ENCODE measurements around the gene ARHGAP42.

The ARHGAP42 gene

DNA sequence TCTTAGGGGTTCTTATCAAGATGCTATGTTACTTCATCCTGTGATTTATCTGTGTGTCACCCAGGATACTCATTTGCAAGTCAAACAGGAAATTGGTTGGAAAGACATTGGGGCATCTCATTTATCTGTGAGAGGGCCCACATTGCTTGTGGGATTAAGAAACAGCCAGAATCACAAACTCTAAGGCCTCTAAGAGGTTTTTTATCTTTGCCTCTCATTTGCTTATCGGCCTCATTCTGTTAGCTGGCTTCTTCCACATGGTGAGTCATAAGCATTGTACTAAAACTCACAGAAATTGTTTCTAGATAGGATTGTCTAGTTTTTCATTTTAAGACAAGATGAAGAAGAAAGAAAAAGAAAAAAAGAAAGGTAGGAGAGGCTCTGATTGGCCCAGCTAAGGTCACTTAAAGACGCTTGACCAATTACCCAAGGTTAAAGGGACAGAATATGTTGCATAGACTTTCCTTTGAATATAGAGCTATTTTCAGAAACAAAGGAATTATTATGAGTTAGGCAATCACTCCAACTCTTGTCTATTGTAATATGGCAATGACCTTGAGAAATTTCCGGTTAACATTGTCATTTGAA lies 121.9 kb downstream of the ARHGAP42 start:
- DNase-seq (ENCODE audit: insufficient read length, low spot score) (no peak), FAIRE-seq (peak; percentile 48)

DNA sequence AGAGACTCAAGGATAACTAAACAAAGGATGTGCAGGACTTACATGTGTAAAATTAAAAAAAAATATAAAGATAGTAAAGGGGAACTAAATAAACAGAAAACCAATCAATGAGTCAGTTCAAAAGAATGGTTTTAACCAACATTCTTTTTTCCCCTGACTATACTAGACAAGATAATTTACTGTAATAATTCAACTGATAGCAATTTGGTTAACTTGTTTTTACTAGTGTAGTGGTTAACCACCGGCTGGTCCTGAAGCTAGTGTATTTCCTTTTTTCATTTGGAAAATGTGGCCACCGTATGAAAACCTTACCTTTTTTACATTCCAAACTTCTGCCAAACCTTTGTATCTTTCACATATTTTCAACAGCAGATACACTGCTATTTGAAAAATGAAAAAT lies 123.1 kb downstream of the ARHGAP42 start:
- DNase-seq (ENCODE audit: insufficient read length, low spot score) (no peak), FAIRE-seq (no peak)
- TF ChIP-seq, protein P1, sequence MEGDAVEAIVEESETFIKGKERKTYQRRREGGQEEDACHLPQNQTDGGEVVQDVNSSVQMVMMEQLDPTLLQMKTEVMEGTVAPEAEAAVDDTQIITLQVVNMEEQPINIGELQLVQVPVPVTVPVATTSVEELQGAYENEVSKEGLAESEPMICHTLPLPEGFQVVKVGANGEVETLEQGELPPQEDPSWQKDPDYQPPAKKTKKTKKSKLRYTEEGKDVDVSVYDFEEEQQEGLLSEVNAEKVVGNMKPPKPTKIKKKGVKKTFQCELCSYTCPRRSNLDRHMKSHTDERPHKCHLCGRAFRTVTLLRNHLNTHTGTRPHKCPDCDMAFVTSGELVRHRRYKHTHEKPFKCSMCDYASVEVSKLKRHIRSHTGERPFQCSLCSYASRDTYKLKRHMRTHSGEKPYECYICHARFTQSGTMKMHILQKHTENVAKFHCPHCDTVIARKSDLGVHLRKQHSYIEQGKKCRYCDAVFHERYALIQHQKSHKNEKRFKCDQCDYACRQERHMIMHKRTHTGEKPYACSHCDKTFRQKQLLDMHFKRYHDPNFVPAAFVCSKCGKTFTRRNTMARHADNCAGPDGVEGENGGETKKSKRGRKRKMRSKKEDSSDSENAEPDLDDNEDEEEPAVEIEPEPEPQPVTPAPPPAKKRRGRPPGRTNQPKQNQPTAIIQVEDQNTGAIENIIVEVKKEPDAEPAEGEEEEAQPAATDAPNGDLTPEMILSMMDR (IDR thresholded peaks at IDR 0.05; ENCODE audit: insufficient read depth, missing control alignments) = no peak

More for the DNA sequence above, 121.9 kb downstream of the ARHGAP42 start:
- TF ChIP-seq, protein P1 (IDR thresholded peaks at IDR 0.05; ENCODE audit: insufficient read depth, missing control alignments) = no peak

DNA sequence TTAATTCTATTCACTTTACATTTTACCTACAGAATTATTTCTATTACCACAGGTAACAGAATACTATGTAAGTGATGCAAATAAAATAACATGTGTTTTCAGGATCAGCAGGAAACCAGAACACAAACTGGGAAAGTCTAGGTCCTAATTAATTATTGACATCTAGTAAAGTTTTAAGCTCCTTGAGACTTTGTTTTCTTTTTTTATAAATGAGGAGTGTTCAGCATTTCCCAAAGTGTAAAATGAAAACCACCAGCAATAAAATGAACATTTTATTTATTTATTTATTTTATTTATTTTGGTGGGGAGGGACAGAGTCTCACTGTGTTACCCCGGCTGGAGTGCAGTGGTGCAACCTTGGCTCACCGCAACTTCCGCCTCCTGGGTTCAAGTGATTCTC lies 123.6 kb downstream of the ARHGAP42 start:
- DNase-seq (ENCODE audit: insufficient read length, low spot score) = no peak
- FAIRE-seq = no peak
- TF ChIP-seq, protein P1 (IDR thresholded peaks at IDR 0.05; ENCODE audit: insufficient read depth, missing control alignments) = no peak

DNA sequence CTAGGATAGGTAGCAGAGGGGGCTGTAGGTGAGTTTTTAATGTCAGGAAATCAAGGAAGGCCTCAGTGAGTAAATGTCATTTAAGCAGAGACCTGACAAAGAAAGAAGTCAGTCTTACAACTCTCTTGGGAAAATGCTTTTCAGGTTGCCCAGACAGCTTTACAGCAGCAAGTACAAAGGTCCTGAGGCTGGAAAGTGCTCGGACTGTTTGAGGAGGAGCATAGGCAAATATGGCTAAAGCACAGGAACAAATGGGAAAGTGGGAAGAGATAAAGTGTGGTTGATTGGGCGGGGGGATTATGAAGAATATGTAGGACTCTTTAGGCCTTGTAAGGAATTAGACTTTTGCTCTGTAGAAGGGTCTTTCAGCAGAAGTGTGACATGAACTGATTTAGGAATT lies 125.4 kb downstream of the ARHGAP42 start:
- TF ChIP-seq, protein P1 (IDR thresholded peaks at IDR 0.05; ENCODE audit: insufficient read depth, missing control alignments) = no peak
- DNase-seq (ENCODE audit: insufficient read length, low spot score) (no peak), FAIRE-seq (no peak)

DNA sequence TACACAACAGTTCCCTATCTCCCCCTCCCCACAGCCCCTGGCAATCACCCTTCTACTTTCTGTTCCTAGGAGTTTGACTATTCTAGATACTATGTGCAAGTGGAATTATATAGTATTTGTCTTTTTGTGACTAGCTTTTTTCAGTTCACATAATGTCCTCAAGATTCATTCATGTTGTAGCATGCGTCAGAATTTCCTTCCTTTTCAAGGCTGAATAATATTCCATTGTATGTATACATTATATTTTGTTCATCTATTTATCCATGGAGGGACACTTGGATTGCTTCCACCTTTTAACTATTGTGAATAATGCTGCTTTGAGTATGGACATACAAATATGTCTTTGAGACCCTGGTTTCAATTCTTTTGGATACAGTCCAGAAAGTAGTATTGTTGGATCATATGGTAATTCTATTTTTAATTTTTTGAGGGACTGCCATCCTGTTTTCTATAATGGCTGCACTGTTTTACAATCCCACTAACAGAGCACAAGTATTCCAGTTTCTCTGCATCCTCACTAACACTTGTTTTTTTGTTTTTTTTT lies 128.8 kb downstream of the ARHGAP42 start:
- no peak for DNase-seq (ENCODE audit: insufficient read length, low spot score)
- no peak for FAIRE-seq
- TF ChIP-seq, protein P1 (IDR thresholded peaks at IDR 0.05; ENCODE audit: insufficient read depth, missing control alignments) = no peak

DNA sequence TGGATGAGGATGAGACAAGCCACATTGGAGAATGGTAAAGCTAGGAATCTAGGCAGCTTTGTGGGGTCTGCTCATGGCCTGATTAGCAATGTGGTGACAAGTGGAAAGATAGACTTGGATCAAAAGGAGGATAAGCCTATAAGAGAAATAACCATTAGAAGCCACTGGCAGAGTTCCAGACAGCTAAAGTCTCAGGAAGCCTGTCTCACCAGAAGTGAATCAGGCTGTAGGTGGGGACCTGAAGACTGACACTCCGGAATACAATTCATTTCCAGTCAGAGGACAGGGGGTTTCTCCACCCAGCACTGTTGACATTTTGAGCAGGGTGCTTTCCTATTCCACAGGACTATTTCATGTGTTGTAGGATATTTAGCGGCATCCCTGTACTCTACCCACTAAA lies 129.7 kb downstream of the ARHGAP42 start:
- TF ChIP-seq, protein P1 (IDR thresholded peaks at IDR 0.05; ENCODE audit: insufficient read depth, missing control alignments) = no peak
- DNase-seq (ENCODE audit: insufficient read length, low spot score) = no peak
- FAIRE-seq = peak; percentile 16

DNA sequence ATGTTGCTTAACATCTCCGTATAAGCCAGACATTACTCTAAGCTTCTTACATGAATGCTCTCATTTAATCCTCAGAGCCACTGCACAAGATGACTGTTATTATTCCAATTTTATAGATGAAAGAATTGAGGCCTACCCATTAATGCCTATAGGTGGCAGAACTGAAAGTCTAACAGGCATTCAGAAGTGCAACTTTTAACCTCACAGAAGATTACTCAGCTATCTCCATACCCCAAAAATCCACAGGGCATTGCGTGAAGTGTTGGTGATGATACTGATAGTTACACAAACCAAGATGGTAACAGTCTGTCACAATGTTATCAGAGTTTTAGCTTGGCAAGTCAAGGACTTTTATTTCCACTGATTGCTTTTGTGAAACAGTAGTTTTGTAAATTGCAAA lies 130.5 kb downstream of the ARHGAP42 start:
- TF ChIP-seq, protein P1 (IDR thresholded peaks at IDR 0.05; ENCODE audit: insufficient read depth, missing control alignments) = peak; percentile 48
- FAIRE-seq = peak; percentile 87

More for the DNA sequence above, 130.5 kb downstream of the ARHGAP42 start:
- DNase-seq (ENCODE audit: insufficient read length, low spot score) = no peak
